Naive thymus-derived CD4-positive, alpha-beta T cell (primary cell): ENCODE results near the gene SV2C. TPM values are rescaled to one million over a fixed set of nuclear protein-coding genes. Genes with fewer than 3 reads are reported as not detected.

ENCODE experiments used
- ATAC-seq: fragments of 150-1000 bp; cut with Tn5 transposase; 2 replicates; pipeline ENCODE4 v1.10.0; 2021; ENCODE audit warnings: mild to moderate bottlenecking, moderate library complexity
- CTCF ChIA-PET: fragments of 350-600 bp; sonication (Branson Sonifier 250); formaldehyde crosslinking; loops from one replicate; lab custom pipeline; 2021; ENCODE audit warnings: antibody characterized with exemption; lab: Charles Lee
- POLR2A ChIA-PET: fragments of 350-600 bp; sonication (Branson Sonifier 250); formaldehyde crosslinking; loops from one replicate; lab custom pipeline; 2021; ENCODE audit warnings: antibody characterized with exemption, inconsistent platforms; lab: Charles Lee
- DNase-seq, 9 donors: peaks; one replicate each; pipeline versions ENCODE4 v3.0.0 to v3.0.0-alpha.2; 2020 to 2022; ENCODE audit warnings: mixed read lengths in 1 of 9
- H3K27ac ChIP-seq: one replicate; pipeline ENCODE4 v1.7.0; 2013; ENCODE audit warnings: mild to moderate bottlenecking, low read depth, low read length, moderate library complexity
- H3K27me3 ChIP-seq, 2 donors: one replicate each; pipeline ENCODE4 v1.7.0; 2013; ENCODE audit warnings: low read length in 2 of 2, mild to moderate bottlenecking in 2 of 2, moderate library complexity in 2 of 2; ENCODE audit not compliant: control insufficient read depth in 2 of 2, insufficient read depth in 2 of 2
- H3K36me3 ChIP-seq, 3 experiments: 1 replicate in 2 of 3; 2 replicates in 1 of 3; pipeline ENCODE4 v1.7.0; 2013; ENCODE audit warnings: low read length in 3 of 3, mild to moderate bottlenecking in 3 of 3, moderate library complexity in 1 of 3; ENCODE audit not compliant: insufficient read depth in 3 of 3, control insufficient read depth in 2 of 3
- H3K4me1 ChIP-seq, 2 donors: one replicate each; pipeline ENCODE4 v1.7.0; 2013; ENCODE audit warnings: low read length in 2 of 2, mild to moderate bottlenecking in 2 of 2, moderate library complexity in 1 of 2; ENCODE audit not compliant: control insufficient read depth in 2 of 2, insufficient read depth in 2 of 2
- H3K4me3 ChIP-seq: 2 replicates; pipeline ENCODE4 v1.7.0; 2013; ENCODE audit warnings: mild to moderate bottlenecking, low read length
- H3K9me3 ChIP-seq, 3 experiments: 1 replicate in 2 of 3; 2 replicates in 1 of 3; pipeline ENCODE4 v1.7.0; 2013; ENCODE audit warnings: low read length in 3 of 3; ENCODE audit not compliant: control insufficient read depth in 2 of 3
- H3K27ac Mint-ChIP-seq, 9 donors: one replicate each; pipeline ENCODE4 v1.8.0; 2020 to 2022; ENCODE audit warnings: mixed read lengths in 9 of 9, mild to moderate bottlenecking in 8 of 9, moderate library complexity in 5 of 9, inconsistent platforms in 2 of 9
- H3K27me3 Mint-ChIP-seq, 5 donors: one replicate each; pipeline ENCODE4 v1.8.0; 2021 to 2022; ENCODE audit warnings: mixed read lengths in 5 of 5, mild to moderate bottlenecking in 1 of 5
- H3K36me3 Mint-ChIP-seq, 5 donors: one replicate each; pipeline ENCODE4 v1.8.0; 2020 to 2022; ENCODE audit warnings: mixed read lengths in 5 of 5, mild to moderate bottlenecking in 3 of 5, inconsistent platforms in 1 of 5
- H3K4me1 Mint-ChIP-seq, 7 donors: one replicate each; pipeline ENCODE4 v1.8.0; 2020 to 2022; ENCODE audit warnings: mixed read lengths in 7 of 7, mild to moderate bottlenecking in 3 of 7, inconsistent platforms in 1 of 7
- H3K4me3 Mint-ChIP-seq, 10 donors: one replicate each; pipeline ENCODE4 v1.8.0; 2020 to 2022; ENCODE audit warnings: mild to moderate bottlenecking in 10 of 10, mixed read lengths in 10 of 10, moderate library complexity in 6 of 10, inconsistent platforms in 2 of 10
- H3K9me3 Mint-ChIP-seq, 11 donors: one replicate each; pipeline ENCODE4 v1.8.0; 2020 to 2022; ENCODE audit warnings: mixed read lengths in 11 of 11, mild to moderate bottlenecking in 4 of 11, inconsistent platforms in 1 of 11, moderate library complexity in 1 of 11
- intact Hi-C, 2 donors: fragments of 100-400 bp; cut with micrococcal nuclease; formaldehyde crosslinking; loops; one replicate each; pipeline ENCODE4 v1.15.1; 2023
- polyA plus RNA-seq, 2 donors: library from polyadenylated mRNA; unstranded; fragments of 300-500 nt; fragmentation: Illumina TruSeq; gene quantifications; one replicate each; pipeline ENCODE4 v1.2.3, GENCODE V29; 2021
- total RNA-seq, 6 experiments: library from RNA in 5 of 6; stranded (reverse) in 5 of 6; gene quantifications; 1 replicate in 5 of 6; 2 replicates in 1 of 6; pipeline ENCODE4 v1.2.3 and lab custom pipeline; 2021 to 2026

SV2C gene
- total and polyA plus RNA-seq, 7 experiments from 2014 or later, result not detected

- Mint-ChIP-seq H3K4me1 (peaks cover 5 to 28% (median 12%) of the 10 kb centered on the region in 7 donors), H3K4me3 (no peak overlapping the region), H3K27me3 (no peaks in the 10 kb centered on the region), H3K36me3 (peaks cover 0 to 2% (median 0%) of the 10 kb centered on the region in 5 donors), H3K9me3 (no peaks in the 10 kb centered on the region), H3K27ac (no peak overlapping the region)
- Histone ChIP-seq H3K4me1 (peaks cover 0 to 4% of the 10 kb centered on the region in 2 donors), H3K36me3 (no peaks in the 10 kb centered on the region), H3K27me3 (no peaks in the 10 kb centered on the region), H3K9me3 (no peaks in the 10 kb centered on the region), H3K27ac (no peak overlapping the region), H3K4me3 (no peak overlapping the region)
- intact Hi-C loops, result no loop called here
- DNase-seq (no peak), ATAC-seq (no peak)
- ChIA-PET CTCF (no interaction called here), POLR2A (interaction anchor here (0.6 kb wide), 1 partner anchor 58 kb away, joined by 3 read pairs; the partner anchor contains the start of gene IQGAP2)
Measured at GRCh38 chr5:76345582-76345981, 262.4 kb downstream of the SV2C start.

DNA sequence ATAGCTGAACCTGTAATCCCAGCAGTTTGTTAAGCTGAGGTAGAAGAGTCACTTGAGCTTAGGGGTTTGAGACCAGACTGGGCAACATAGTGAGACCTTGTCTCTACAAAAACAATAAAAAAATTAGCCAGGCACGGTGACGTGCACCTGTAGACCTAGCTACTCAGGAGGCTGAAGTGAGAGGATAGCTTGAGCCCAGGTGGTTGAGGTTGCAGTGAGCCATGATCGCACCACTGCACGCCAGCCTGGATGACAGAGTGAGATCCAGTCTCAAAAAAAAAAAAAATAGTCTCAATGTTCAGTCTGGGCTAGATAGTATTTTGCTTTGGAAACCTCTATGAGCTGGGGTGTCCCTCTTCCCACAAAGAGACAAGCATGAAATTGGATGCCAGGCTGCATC is 268.0 kb downstream of the SV2C start:
- ChIA-PET CTCF (interaction anchor here (0.6 to 0.9 kb wide), 4 partner anchors 20 to 350 kb away, joined by 3 to 4 read pairs (median 4); partner anchors contain the start of gene IQGAP2), POLR2A (interaction anchor here (1.0 kb wide), 1 partner anchor 20 kb away, joined by 6 read pairs; no protein-coding TSS in a partner anchor)
- Mint-ChIP-seq H3K4me3 (no peak overlapping the region), H3K36me3 (peaks cover 0 to 2% (median 0%) of the 10 kb centered on the region in 5 donors), H3K4me1 (peaks cover 0 to 6% (median 0%) of the 10 kb centered on the region in 7 donors), H3K9me3 (no peaks in the 10 kb centered on the region), H3K27ac (no peak overlapping the region), H3K27me3 (peaks cover 0 to 10% (median 0%) of the 10 kb centered on the region in 5 donors)
- DNase-seq (no peak), ATAC-seq (no peak)
- Histone ChIP-seq H3K36me3 (no peaks in the 10 kb centered on the region), H3K4me3 (no peak overlapping the region), H3K9me3 (no peaks in the 10 kb centered on the region), H3K27me3 (no peaks in the 10 kb centered on the region), H3K4me1 (no peaks in the 10 kb centered on the region), H3K27ac (no peak overlapping the region)
- intact Hi-C loops, result no loop called here

GRCh38 chr5:76351577-76351976 is 268.4 kb downstream of the SV2C start:
- Mint-ChIP-seq H3K36me3 (peaks cover 0 to 2% (median 0%) of the 10 kb centered on the region in 5 donors), H3K9me3 (no peaks in the 10 kb centered on the region), H3K4me3 (no peak overlapping the region), H3K4me1 (peaks cover 0 to 6% (median 0%) of the 10 kb centered on the region in 7 donors), H3K27me3 (peaks cover 0 to 10% (median 0%) of the 10 kb centered on the region in 5 donors), H3K27ac (peak overlapping the region in 1 of 9 donors; percentile 32)
- Histone ChIP-seq H3K27ac (no peak overlapping the region), H3K27me3 (no peaks in the 10 kb centered on the region), H3K4me1 (no peaks in the 10 kb centered on the region), H3K36me3 (no peaks in the 10 kb centered on the region), H3K9me3 (no peaks in the 10 kb centered on the region), H3K4me3 (no peak overlapping the region)
- ATAC-seq, result peak; percentile 26
- ChIA-PET CTCF (interaction anchor here (0.6 to 0.9 kb wide), 6 partner anchors 20 to 350 kb away, joined by 3 to 4 read pairs (median 3); partner anchors contain the start of gene IQGAP2), POLR2A (interaction anchor here (0.7 to 1.0 kb wide), 2 partner anchors 20 to 38 kb away, joined by 3 to 6 read pairs; no protein-coding TSS in a partner anchor)
- intact Hi-C loops, result no loop called here
- no peak for DNase-seq

GRCh38 chr5:76356887-76357286 is 273.7 kb downstream of the SV2C start:
- Histone ChIP-seq H3K36me3 (no peaks in the 10 kb centered on the region), H3K4me1 (no peaks in the 10 kb centered on the region), H3K4me3 (no peak overlapping the region), H3K27me3 (no peaks in the 10 kb centered on the region), H3K27ac (no peak overlapping the region), H3K9me3 (no peaks in the 10 kb centered on the region)
- ATAC-seq, result no peak
- ChIA-PET CTCF (no interaction called here), POLR2A (no interaction called here)
- no peak overlapping the region for H3K4me3 Mint-ChIP-seq
- H3K36me3 Mint-ChIP-seq, result no peaks in the 10 kb centered on the region
- H3K9me3 Mint-ChIP-seq, result no peaks in the 10 kb centered on the region
- no peak for DNase-seq
- peaks cover 0 to 9% (median 0%) of the 10 kb centered on the region in 5 donors for H3K27me3 Mint-ChIP-seq
- intact Hi-C loops, result no loop called here
- peak overlapping the region in 1 of 9 donors; percentile 63 for H3K27ac Mint-ChIP-seq
- H3K4me1 Mint-ChIP-seq, result peaks cover 0 to 10% (median 0%) of the 10 kb centered on the region in 7 donors

DNA sequence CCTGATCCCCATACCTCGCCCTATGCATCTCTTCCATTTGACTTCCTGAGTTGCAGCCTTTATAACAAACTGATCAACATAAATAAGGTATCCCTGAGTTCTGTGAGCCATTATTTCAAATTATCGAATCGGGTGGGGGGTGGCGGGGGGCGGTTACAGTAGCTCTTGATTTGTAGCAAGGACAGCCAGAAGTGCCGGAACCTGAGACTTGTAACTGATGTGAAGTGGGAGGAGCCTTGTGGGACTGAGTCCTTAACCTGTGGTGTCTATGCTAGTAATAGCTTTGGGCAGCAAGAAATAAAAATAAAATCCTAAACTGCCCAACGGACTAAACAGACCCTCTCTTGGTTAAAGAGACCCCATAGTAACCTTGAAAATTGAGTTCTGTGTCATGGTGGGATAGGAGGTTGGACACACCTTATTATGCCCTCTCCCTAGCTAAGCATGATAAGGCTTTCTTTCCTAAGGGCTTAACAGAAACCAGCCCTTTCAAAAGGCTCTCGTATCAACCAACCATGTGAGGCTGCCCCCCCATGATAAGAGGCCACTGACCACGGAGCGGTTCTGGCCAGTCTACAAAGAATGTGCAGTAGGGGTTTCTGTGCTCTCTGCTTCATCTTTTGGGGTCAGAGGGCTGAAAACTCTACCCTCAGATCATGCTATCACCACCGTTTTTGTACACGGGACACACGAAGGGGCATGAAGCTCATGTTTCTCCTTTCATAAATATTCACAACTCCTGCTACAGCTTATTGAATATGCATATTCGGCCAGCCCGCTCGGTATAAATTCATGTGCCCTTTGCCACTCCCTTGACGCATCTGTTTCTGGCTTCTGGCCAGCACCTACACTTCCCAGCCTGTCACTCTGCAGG is 280.4 kb downstream of the SV2C start:
- no peaks in the 10 kb centered on the region for H3K4me1 ChIP-seq
- peaks cover 0 to 16% (median 5%) of the 10 kb centered on the region in 7 donors for H3K4me1 Mint-ChIP-seq
- no peaks in the 10 kb centered on the region for H3K27me3 Mint-ChIP-seq
- H3K27ac Mint-ChIP-seq, result peak overlapping the region in 1 of 9 donors; percentile 60
- H3K9me3 Mint-ChIP-seq, result no peaks in the 10 kb centered on the region
- H3K4me3 ChIP-seq, result no peak overlapping the region
- H3K27ac ChIP-seq, result no peak overlapping the region
- CTCF ChIA-PET, result interaction anchor here (0.6 kb wide), 1 partner anchor 31 kb away, joined by 6 read pairs; no protein-coding TSS in a partner anchor
- no peaks in the 10 kb centered on the region for H3K36me3 ChIP-seq
- no peaks in the 10 kb centered on the region for H3K27me3 ChIP-seq
- intact Hi-C loops, result no loop called here
- H3K4me3 Mint-ChIP-seq, result no peak overlapping the region
- no peak for DNase-seq
- H3K9me3 ChIP-seq, result no peaks in the 10 kb centered on the region
- POLR2A ChIA-PET, result no interaction called here
- peak; percentile 44 for ATAC-seq
- H3K36me3 Mint-ChIP-seq, result no peaks in the 10 kb centered on the region

DNA sequence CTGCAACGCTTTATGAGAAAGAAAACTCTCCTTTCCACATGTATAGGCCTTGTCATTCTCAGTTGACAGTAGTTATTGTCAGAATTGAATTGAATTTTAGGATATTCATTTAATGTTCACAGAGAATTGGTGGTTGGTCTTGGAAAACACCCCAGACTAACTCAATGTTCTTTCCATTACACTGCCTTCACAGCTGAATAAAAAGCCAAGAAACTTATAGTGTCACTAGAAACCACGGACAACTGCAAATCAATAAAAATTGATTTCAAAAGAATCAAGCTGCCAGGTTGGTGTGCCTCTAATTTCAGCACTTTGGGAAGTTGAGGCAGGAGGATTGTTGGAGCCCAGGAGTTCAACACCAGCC is 281.0 kb downstream of the SV2C start:
- H3K4me1 Mint-ChIP-seq, result peaks cover 0 to 21% (median 5%) of the 10 kb centered on the region in 7 donors
- no peak overlapping the region for H3K27ac Mint-ChIP-seq
- Histone ChIP-seq H3K4me3 (no peak overlapping the region), H3K9me3 (no peaks in the 10 kb centered on the region), H3K36me3 (no peaks in the 10 kb centered on the region), H3K27me3 (no peaks in the 10 kb centered on the region), H3K27ac (no peak overlapping the region), H3K4me1 (no peaks in the 10 kb centered on the region)
- H3K4me3 Mint-ChIP-seq, result no peak overlapping the region
- POLR2A ChIA-PET, result no interaction called here
- intact Hi-C loops, result no loop called here
- ATAC-seq (no peak), DNase-seq (no peak)
- peaks cover 0 to 4% (median 0%) of the 10 kb centered on the region in 11 donors for H3K9me3 Mint-ChIP-seq
- CTCF ChIA-PET, result no interaction called here
- peaks cover 0 to 3% (median 0%) of the 10 kb centered on the region in 5 donors for H3K36me3 Mint-ChIP-seq
- no peaks in the 10 kb centered on the region for H3K27me3 Mint-ChIP-seq
